ENCODE data around the gene ABCG4. TPM values are rescaled to one million over a fixed set of nuclear protein-coding genes. Genes with fewer than 3 reads are reported as not detected.
"Not testable (repeated sequence)": the region's sequence is repeated elsewhere in the genome, so short reads cannot be mapped to it uniquely, and the experiment has no call there.

ABCG4 gene
- total and polyA plus RNA-seq, 2 donors (not counting 1 experiment from before 2014, with no cell fraction given) = not detected

GRCh38 chr11:119134389-119134978 lies 14.4 kb upstream of the ABCG4 start:
- no peak overlapping the region for H3K9ac ChIP-seq (ENCODE audit: low read length)
- ChIA-PET POLR2A (no interaction called here), CTCF (interaction anchor here (1.2 kb wide), 2 partner anchors 11 to 12 kb away, joined by 3 to 4 read pairs; no protein-coding TSS in a partner anchor)
- H3K27me3 ChIP-seq (replicated peaks in 1 of 4; ENCODE audit: control extremely low read depth in 1 of 4, control insufficient read depth in 3 of 4, insufficient read depth in 4 of 4, low read length in 3 of 4) = no peaks in the 10 kb centered on the region
- peak; percentile 43 for TF ChIP-seq CTCF (IDR thresholded peaks at IDR 0.05)
- TF ChIP-seq EZH2 (IDR thresholded peaks at IDR 0.05; ENCODE audit: borderline replicate concordance, insufficient read depth, low read depth, low read length, poor library complexity, severe bottlenecking) = no peak
- Mint-ChIP-seq H3K4me3 (no peak overlapping the region), H3K27me3 (peaks cover under 1% of the 10 kb centered on the region), H3K9me3 (ENCODE audit: insufficient read depth) (no peaks in the 10 kb centered on the region), H3K4me1 (no peaks in the 10 kb centered on the region), H3K27ac (no peak overlapping the region)
- intact Hi-C loops (cut with micrococcal nuclease) = no loop called here
- no peak overlapping the region for H3K4me3 ChIP-seq (ENCODE audit: control extremely low read depth in 1 of 5, extremely low read depth in 1 of 5, insufficient read depth in 1 of 5, low read depth in 2 of 5, low read length in 4 of 5)
- no peak overlapping the region for H3K27ac ChIP-seq (ENCODE audit: low read length in 2 of 2)
- DNase-seq (no peak), ATAC-seq (ENCODE audit: low read depth) (no peak)
- WGBS (ENCODE audit: insufficient coverage) = 78% methylated on average over 4 of the region's 4 CpGs
- no peak overlapping the region for H2AFZ ChIP-seq (ENCODE audit: insufficient read depth, low read depth, low read length, poor library complexity, severe bottlenecking)
- peaks cover 1 to 51% of the 10 kb centered on the region in 2 experiments for H3K36me3 ChIP-seq (replicated peaks in 1 of 2; ENCODE audit: control extremely low read depth in 1 of 2, control insufficient read depth in 1 of 2, extremely low read depth in 1 of 2, insufficient read depth in 2 of 2, low read length in 1 of 2)
- no peak overlapping the region for H3K4me2 ChIP-seq (replicated peaks; ENCODE audit: low read depth, low read length, poor library complexity, severe bottlenecking)
- H4K20me1 ChIP-seq (ENCODE audit: control insufficient read depth, insufficient read depth, low read length, poor library complexity, severe bottlenecking) = no peaks in the 10 kb centered on the region
- no peaks in the 10 kb centered on the region for H3K4me1 ChIP-seq (ENCODE audit: control insufficient read depth in 2 of 2, insufficient read depth in 2 of 2, low read length in 2 of 2)
- peaks cover 21% of the 10 kb centered on the region for H3K79me2 ChIP-seq (ENCODE audit: control insufficient read depth, insufficient read depth, low read length)
- no peaks in the 10 kb centered on the region for H3K9me3 ChIP-seq (ENCODE audit: control extremely low read depth in 1 of 3, control insufficient read depth in 2 of 3, insufficient read depth in 1 of 3, low read length in 2 of 3)

- CTCF ChIA-PET = interaction anchor here (1.0 to 1.2 kb wide), 2 partner anchors 10 to 145 kb away, joined by 3 to 4 read pairs; no protein-coding TSS in a partner anchor
- H3K4me3 Mint-ChIP-seq; H3K9ac ChIP-seq (ENCODE audit: low read length); H3K27ac Mint-ChIP-seq; H3K4me1 Mint-ChIP-seq; POLR2A ChIA-PET; H3K4me3 ChIP-seq (ENCODE audit: control extremely low read depth in 1 of 5, extremely low read depth in 1 of 5, insufficient read depth in 1 of 5, low read depth in 2 of 5, low read length in 4 of 5); H3K27ac ChIP-seq (ENCODE audit: low read length in 2 of 2); ATAC-seq (ENCODE audit: low read depth); H3K4me1 ChIP-seq (ENCODE audit: control insufficient read depth in 2 of 2, insufficient read depth in 2 of 2, low read length in 2 of 2); H3K79me2 ChIP-seq (ENCODE audit: control insufficient read depth, insufficient read depth, low read length); DNase-seq; H2AFZ ChIP-seq (ENCODE audit: insufficient read depth, low read depth, low read length, poor library complexity, severe bottlenecking); H4K20me1 ChIP-seq (ENCODE audit: control insufficient read depth, insufficient read depth, low read length, poor library complexity, severe bottlenecking); intact Hi-C loops (cut with micrococcal nuclease); H3K9me3 ChIP-seq (ENCODE audit: control extremely low read depth in 1 of 3, control insufficient read depth in 2 of 3, insufficient read depth in 1 of 3, low read length in 2 of 3); H3K9me3 Mint-ChIP-seq (ENCODE audit: insufficient read depth); H3K36me3 ChIP-seq (replicated peaks in 1 of 2; ENCODE audit: control extremely low read depth in 1 of 2, control insufficient read depth in 1 of 2, extremely low read depth in 1 of 2, insufficient read depth in 2 of 2, low read length in 1 of 2); H3K4me2 ChIP-seq (replicated peaks; ENCODE audit: low read depth, low read length, poor library complexity, severe bottlenecking): not testable (repeated sequence)
- H3K27me3 Mint-ChIP-seq = peaks cover 12% of the 10 kb centered on the region
- 100% methylated on average over 2 of the region's 10 CpGs for WGBS (ENCODE audit: insufficient coverage)
- peaks cover 0 to 10% (median 3%) of the 10 kb centered on the region in 4 experiments for H3K27me3 ChIP-seq (replicated peaks in 1 of 4; ENCODE audit: control extremely low read depth in 1 of 4, control insufficient read depth in 3 of 4, insufficient read depth in 4 of 4, low read length in 3 of 4)
These were observed 9.6 kb upstream of the ABCG4 start for GRCh38 chr11:119139276-119139675.
